HUES6 (cell line): Measurements from ENCODE around the gene ARSB.

ENCODE experiments used
- H3K27ac ChIP-seq: 2 replicates; pipeline ENCODE4 v1.7.0; 2013; ENCODE audit warnings: low read depth, mild to moderate bottlenecking, low read length, inconsistent platforms
- H3K27me3 ChIP-seq: 2 replicates; pipeline ENCODE4 v1.6.1; 2013; ENCODE audit warnings: low read length; ENCODE audit not compliant: control insufficient read depth, insufficient read depth
- H3K36me3 ChIP-seq: 2 replicates; pipeline ENCODE4 v1.6.1; 2013; ENCODE audit warnings: low read length; ENCODE audit not compliant: control insufficient read depth, insufficient read depth
- H3K4me1 ChIP-seq: 2 replicates; pipeline ENCODE4 v1.6.1; 2013; ENCODE audit warnings: low read length; ENCODE audit not compliant: control insufficient read depth, insufficient read depth
- H3K4me3 ChIP-seq: 2 replicates; pipeline ENCODE4 v1.5.1; 2013; ENCODE audit warnings: low read depth, low read length
- H3K9ac ChIP-seq: one replicate; pipeline ENCODE4 v1.6.1; 2013; ENCODE audit warnings: mild to moderate bottlenecking, low read length
- H3K9me3 ChIP-seq: 2 replicates; pipeline ENCODE4 v1.6.1; 2013; ENCODE audit warnings: low read depth, low read length; ENCODE audit not compliant: control insufficient read depth, insufficient read depth

ARSB gene

DNA sequence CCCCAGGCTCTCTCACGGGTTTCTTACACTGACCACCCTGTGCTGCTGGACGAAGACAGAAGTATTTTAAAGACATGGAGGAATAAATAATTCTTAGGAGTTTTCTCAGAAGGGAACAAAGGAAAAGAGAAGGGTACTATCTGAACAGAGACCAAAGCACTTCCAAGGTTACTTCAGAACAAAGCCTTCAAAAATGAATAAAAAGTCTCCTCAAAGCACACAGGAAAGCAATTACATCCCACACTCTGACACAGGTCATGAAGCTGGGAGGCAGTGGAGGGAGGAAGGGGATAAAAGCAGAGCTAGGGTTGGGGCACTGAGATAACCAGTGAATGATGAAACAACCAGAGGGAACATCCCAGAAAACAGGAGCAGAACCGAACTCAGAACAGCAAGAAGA is 151.8 kb downstream of the ARSB start:
- H3K9me3 ChIP-seq: peaks cover 3% of the 10 kb centered on the region
- H3K9ac ChIP-seq: no peak overlapping the region
- H3K27me3 ChIP-seq: no peaks in the 10 kb centered on the region
- H3K27ac ChIP-seq: no peak overlapping the region
- no peaks in the 10 kb centered on the region for H3K36me3 ChIP-seq
- H3K4me3 ChIP-seq: no peak overlapping the region
- H3K4me1 ChIP-seq: no peaks in the 10 kb centered on the region; the same call in 1 of the 2 replicates

DNA sequence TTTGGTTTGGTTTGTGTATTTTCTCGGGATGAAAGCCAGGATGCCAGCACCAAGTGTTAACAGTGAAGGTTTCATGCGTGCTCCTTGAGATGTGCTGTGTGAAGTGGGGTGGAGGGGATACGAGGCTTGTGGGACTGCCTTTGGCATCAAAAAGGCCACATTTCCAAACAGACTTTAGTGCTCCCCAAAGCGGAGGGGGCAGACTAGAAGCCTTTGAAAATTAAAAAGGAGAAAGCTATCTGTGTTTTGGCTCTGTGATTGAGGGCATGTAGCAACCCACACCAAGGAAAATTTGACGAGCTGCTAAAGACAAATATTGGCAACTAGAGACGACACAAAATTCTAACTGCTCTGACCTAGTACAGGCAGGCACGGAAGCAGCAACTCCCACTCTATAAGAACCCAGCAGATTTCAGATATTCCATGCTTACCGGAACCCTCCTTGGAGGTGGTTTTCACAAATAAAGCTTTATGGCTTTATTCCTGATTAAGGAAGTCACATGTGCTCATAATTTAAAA is 154.5 kb downstream of the ARSB start:
- no peak overlapping the region for H3K27ac ChIP-seq
- no peaks in the 10 kb centered on the region for H3K36me3 ChIP-seq
- H3K9ac ChIP-seq: no peak overlapping the region

GRCh38 chr5:78829811-78830527 is 155.1 kb downstream of the ARSB start:
- Histone ChIP-seq H3K9me3 (peaks cover 3% of the 10 kb centered on the region), H3K27ac (no peak overlapping the region), H3K4me3 (no peak overlapping the region), H3K36me3 (no peaks in the 10 kb centered on the region), H3K4me1 (no peaks in the 10 kb centered on the region), H3K27me3 (no peaks in the 10 kb centered on the region), H3K9ac (no peak overlapping the region)

More for the DNA sequence above, 154.5 kb downstream of the ARSB start:
- H3K27me3 ChIP-seq: no peaks in the 10 kb centered on the region
- H3K4me1 ChIP-seq: no peaks in the 10 kb centered on the region; the same call in 1 of the 2 replicates
- peaks cover 3% of the 10 kb centered on the region for H3K9me3 ChIP-seq
- no peak overlapping the region for H3K4me3 ChIP-seq

DNA sequence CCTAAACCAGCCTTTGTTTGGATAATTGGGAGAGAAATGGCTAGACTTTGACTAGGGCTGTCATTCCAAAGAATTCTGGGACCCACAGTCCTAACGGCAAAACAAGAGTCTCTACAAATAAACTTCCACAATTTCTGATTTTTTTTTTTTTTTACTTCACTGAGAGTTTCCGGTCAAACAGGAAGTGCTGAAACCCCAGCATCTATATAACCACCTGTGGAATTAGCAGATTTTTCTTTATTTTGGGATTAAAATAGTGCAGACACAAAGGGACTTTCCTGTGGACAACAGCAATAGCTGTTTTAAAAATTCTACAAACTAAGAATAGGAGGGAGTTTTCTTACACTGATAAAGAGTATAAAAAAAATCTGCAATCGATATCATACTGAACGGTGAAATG is 157.4 kb downstream of the ARSB start:
- Histone ChIP-seq H3K4me3 (no peak overlapping the region), H3K9me3 (peaks cover 3% of the 10 kb centered on the region), H3K9ac (no peak overlapping the region), H3K36me3 (no peaks in the 10 kb centered on the region), H3K27ac (no peak overlapping the region), H3K27me3 (no peaks in the 10 kb centered on the region), H3K4me1 (no peaks in the 10 kb centered on the region)

DNA sequence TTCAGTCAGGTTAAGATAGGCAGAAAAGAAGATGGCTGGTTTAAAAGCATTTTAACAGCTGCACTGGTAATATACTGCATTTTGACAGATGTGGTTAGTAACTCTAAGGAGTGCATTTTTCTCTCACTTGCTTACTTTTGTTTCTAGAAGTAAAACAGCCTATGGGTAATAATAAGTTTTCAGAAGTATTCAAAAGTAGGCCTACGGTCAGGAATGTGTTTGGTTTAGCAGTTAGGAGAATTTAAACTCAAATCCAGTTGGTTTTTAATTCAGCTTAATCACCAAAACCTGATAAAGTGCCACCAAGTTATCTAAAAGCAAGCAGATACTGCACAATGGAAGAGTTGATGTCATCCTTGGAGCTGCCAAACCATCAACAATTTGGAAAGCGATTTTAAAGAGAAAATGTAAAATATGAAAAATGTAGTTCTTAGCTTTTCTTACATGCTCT is 160.3 kb downstream of the ARSB start:
- no peak overlapping the region for H3K4me3 ChIP-seq
- H3K4me1 ChIP-seq: no peaks in the 10 kb centered on the region
- H3K9ac ChIP-seq: no peak overlapping the region
- H3K9me3 ChIP-seq: peaks cover 3% of the 10 kb centered on the region
- H3K27ac ChIP-seq: no peak overlapping the region
- H3K27me3 ChIP-seq: no peaks in the 10 kb centered on the region
- no peaks in the 10 kb centered on the region for H3K36me3 ChIP-seq

DNA sequence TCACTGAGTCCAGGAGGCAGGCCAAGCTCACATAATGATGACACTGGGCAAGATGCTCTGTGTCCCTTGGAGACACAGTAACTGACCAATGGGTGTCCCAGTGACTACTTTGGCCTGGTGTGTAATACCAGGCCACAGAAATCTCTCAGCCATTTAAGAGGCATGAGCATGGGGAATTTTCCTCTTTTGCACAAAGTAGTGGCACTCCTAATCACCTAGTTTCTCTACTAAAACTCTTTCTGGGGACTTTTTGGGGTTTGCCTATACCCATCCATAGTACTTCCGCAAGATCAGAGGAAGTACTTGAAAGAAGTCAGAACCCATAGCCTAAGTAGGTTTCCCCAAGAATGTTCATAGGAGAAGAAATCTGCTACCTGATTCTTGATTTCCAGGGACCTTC is 161.9 kb downstream of the ARSB start:
- H3K4me1 ChIP-seq: no peaks in the 10 kb centered on the region
- H3K9ac ChIP-seq: no peak overlapping the region
- H3K4me3 ChIP-seq: no peak overlapping the region
- no peaks in the 10 kb centered on the region for H3K9me3 ChIP-seq
- no peaks in the 10 kb centered on the region for H3K36me3 ChIP-seq
- H3K27ac ChIP-seq: no peak overlapping the region
- H3K27me3 ChIP-seq: no peaks in the 10 kb centered on the region

DNA sequence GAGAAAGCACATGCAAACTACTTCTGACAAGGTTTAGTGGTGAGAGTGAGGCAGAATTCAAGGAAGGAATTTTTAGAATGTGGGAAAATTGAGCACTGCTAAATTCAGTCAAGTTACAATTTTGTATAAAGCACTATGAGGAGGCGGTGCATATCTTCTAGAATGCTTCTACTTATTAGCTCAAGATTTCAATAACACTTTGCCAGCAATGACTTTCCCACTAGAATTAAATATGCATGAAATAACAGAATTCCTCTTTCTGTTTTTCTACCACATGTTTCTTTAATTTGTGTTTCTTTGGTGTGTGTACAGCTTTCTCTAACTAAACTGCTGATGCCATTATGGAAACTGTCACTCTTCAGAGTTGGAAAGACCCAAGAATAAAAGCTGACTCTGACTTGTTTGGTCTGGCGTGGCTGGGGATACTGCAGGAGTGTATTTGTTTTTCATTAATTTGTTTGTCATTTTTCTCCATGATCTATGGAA is 163.5 kb downstream of the ARSB start:
- H3K27me3 ChIP-seq: no peaks in the 10 kb centered on the region
- H3K36me3 ChIP-seq: no peaks in the 10 kb centered on the region
- no peaks in the 10 kb centered on the region for H3K9me3 ChIP-seq
- no peak overlapping the region for H3K27ac ChIP-seq
- no peak overlapping the region for H3K4me3 ChIP-seq
- no peak overlapping the region for H3K9ac ChIP-seq
- no peaks in the 10 kb centered on the region for H3K4me1 ChIP-seq

DNA sequence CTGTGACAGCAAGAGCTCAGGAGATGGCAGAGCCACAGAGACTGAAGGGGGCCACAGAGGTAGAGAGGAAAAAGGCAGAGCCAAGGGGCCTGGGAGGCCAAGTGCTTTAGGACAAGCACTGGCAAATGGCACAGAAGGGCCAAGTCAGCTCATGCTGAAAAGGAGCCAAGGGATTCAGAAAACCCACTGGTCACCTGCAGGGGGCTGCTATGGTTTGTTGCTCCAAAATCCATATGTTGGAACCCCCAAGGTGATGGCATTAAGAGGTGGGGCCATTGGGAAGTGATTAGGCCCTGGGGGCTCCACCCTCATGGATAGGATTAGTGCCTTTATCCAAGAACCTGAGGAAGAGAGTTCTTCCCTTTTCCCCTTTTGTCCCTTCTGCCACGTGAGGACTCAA is 165.4 kb downstream of the ARSB start:
- H3K9me3 ChIP-seq: no peaks in the 10 kb centered on the region
- no peak overlapping the region for H3K9ac ChIP-seq
- H3K36me3 ChIP-seq: no peaks in the 10 kb centered on the region
- no peaks in the 10 kb centered on the region for H3K4me1 ChIP-seq
- H3K27me3 ChIP-seq: no peaks in the 10 kb centered on the region
- H3K27ac ChIP-seq: no peak overlapping the region
- no peak overlapping the region for H3K4me3 ChIP-seq

- Histone ChIP-seq H3K27me3 (no peaks in the 10 kb centered on the region), H3K9me3 (no peaks in the 10 kb centered on the region), H3K4me1 (no peaks in the 10 kb centered on the region)
These were observed 165.9 kb downstream of the ARSB start for GRCh38 chr5:78819166-78819565.

GRCh38 chr5:78816143-78816765 is 168.9 kb downstream of the ARSB start:
- Histone ChIP-seq H3K9me3 (no peaks in the 10 kb centered on the region), H3K9ac (no peak overlapping the region), H3K36me3 (no peaks in the 10 kb centered on the region), H3K4me1 (no peaks in the 10 kb centered on the region), H3K4me3 (no peak overlapping the region), H3K27me3 (no peaks in the 10 kb centered on the region), H3K27ac (no peak overlapping the region)

More at GRCh38 chr5:78819166-78819565, 165.9 kb downstream of the ARSB start:
- Histone ChIP-seq H3K9ac (no peak overlapping the region), H3K4me3 (no peak overlapping the region), H3K36me3 (no peaks in the 10 kb centered on the region), H3K27ac (no peak overlapping the region)

DNA sequence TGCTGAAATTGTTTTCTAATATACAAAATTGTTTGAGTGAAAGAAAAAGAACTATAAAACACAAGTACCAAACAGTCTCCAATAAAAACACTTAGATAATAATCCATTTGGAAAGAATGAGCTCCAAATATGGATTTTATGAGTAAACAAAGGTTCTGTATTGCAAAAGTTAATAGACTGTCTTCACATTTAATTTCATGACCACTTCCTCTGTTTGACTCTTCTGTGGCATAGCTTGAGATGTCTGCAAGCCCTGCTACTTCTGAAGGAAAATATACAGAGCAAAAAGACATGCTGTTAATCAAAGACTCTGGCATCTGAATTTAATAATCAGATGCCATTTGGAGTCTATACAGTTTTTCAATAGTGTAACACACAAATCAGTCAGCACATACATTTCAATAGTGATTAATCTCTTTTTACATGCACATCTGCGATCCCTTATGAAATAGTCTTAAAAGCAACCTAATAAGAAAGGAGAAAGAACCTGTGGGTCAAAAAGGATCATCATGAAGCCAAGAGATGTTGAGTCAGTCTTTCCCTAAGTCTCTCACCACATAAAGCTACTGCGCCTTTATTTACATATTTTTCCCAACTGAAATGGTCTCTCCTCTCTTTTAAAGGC is 171.1 kb downstream of the ARSB start:
- no peaks in the 10 kb centered on the region for H3K36me3 ChIP-seq
- no peak overlapping the region for H3K27ac ChIP-seq
- H3K4me3 ChIP-seq: no peak overlapping the region
- H3K9ac ChIP-seq: no peak overlapping the region
- no peaks in the 10 kb centered on the region for H3K27me3 ChIP-seq
- H3K4me1 ChIP-seq: no peaks in the 10 kb centered on the region
- no peaks in the 10 kb centered on the region for H3K9me3 ChIP-seq
